Cardiac fibroblast (primary cell): ENCODE data around the gene DNAJC11.

Experiments used
- DNase-seq, 2 donors: peaks; one replicate each; pipeline versions ENCODE4 v3.0.0 to v3.0.0-alpha.2; 2010; ENCODE audit warnings: low read depth in 2 of 2
- H3K4me3 ChIP-seq, 2 donors: replicated peaks in 1 of 2; 1 replicate in 1 of 2; 2 replicates in 1 of 2; pipeline ENCODE4 v1.5.1; 2011; ENCODE audit warnings: low read depth in 2 of 2, low read length in 2 of 2, mild to moderate bottlenecking in 2 of 2, moderate library complexity in 1 of 2
- CTCF ChIP-seq: IDR thresholded peaks from one replicate; pipeline ENCODE4 v1.5.1; 2011; ENCODE audit warnings: low read depth, mild to moderate bottlenecking, low read length, inconsistent platforms

DNAJC11 gene

GRCh38 chr1:6632588-6633514, 68.8 kb downstream of the DNAJC11 start:
- no peak for DNase-seq
- no peak for TF ChIP-seq CTCF
- no peak overlapping the region for H3K4me3 ChIP-seq

GRCh38 chr1:6631058-6631457, 70.6 kb downstream of the DNAJC11 start:
- no peak overlapping the region for H3K4me3 ChIP-seq
- DNase-seq: no peak
- no peak for TF ChIP-seq CTCF

- H3K4me3 ChIP-seq: no peak overlapping the region
- TF ChIP-seq CTCF: no peak
- DNase-seq: no peak
These were observed 71.6 kb downstream of the DNAJC11 start for GRCh38 chr1:6630027-6630426.

- no peak for TF ChIP-seq CTCF
- no peak for DNase-seq
- H3K4me3 ChIP-seq: no peak overlapping the region
These were observed 72.6 kb downstream of the DNAJC11 start for GRCh38 chr1:6628971-6629479.

- no peak overlapping the region for H3K4me3 ChIP-seq
- no peak for TF ChIP-seq CTCF
- no peak for DNase-seq
These were observed 73.6 kb downstream of the DNAJC11 start for GRCh38 chr1:6627841-6628545.

- H3K4me3 ChIP-seq: no peak overlapping the region
- TF ChIP-seq CTCF: no peak
- no peak for DNase-seq
These were observed 74.6 kb downstream of the DNAJC11 start for GRCh38 chr1:6627031-6627430.
